Esophagus squamous epithelium (tissue), 4 donors: Measurements from ENCODE around the gene RAPGEF4.

ENCODE experiments used
- POLR2A ChIP-seq, 4 donors: fragments of 450-650 bp; IDR thresholded peaks; one replicate each; pipeline ENCODE4 v1.6.1; 2017; ENCODE audit warnings: antibody characterized with exemption in 4 of 4, mild to moderate bottlenecking in 4 of 4, moderate library complexity in 3 of 4
- TF ChIP-seq, protein P1 (sequence below), 6 experiments: fragments of 450-650 bp in 4 of 6; fragments of 200-600 bp in 2 of 6; sonication (generic) in 2 of 6; IDR thresholded peaks; one replicate each; pipeline ENCODE4 v1.5.1; 2016 to 2019; ENCODE audit warnings: antibody characterized with exemption in 6 of 6, mild to moderate bottlenecking in 4 of 6, moderate library complexity in 4 of 6

DNA sequence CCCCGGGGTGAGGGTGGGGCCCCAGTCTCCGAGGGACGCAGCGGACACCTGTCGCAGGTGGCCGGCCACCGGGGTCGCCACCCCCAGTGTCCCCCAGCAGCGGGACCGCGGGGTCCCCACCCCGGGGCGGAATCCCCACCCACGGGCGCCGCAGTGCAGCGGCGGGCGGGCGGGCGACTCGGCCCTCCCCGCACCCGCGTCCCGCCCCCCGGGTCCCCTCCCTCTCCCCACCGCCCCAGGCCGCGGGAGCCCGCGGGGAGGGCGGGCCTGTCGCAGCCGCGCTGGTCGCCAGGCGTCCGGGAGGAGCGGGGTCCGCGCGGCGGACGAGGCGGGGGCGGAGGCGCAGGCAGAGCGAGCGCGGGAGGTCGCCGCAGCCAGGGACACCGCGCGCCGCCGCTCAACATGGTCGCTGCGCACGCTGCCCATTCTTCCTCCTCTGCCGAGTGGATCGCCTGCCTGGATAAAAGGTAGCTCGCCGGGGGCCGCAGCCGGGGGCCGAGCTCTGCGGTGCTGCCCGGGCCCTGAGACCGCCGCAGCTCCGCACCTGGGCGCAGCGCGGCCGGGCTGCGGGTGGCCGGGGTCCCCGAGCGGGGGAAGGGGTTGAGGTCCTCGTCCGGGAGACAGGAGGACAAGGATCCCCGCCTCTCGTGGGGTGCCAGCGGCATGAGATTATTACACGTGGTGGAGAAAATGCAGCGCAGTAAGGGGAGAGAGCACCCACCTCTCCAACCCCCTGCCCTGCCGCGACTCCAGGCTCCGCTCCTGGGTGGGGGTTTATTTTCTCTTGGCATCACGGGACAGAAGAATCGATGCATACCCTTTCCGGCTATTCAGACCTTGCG is at the start of gene RAPGEF4:
- TF ChIP-seq, protein P1, sequence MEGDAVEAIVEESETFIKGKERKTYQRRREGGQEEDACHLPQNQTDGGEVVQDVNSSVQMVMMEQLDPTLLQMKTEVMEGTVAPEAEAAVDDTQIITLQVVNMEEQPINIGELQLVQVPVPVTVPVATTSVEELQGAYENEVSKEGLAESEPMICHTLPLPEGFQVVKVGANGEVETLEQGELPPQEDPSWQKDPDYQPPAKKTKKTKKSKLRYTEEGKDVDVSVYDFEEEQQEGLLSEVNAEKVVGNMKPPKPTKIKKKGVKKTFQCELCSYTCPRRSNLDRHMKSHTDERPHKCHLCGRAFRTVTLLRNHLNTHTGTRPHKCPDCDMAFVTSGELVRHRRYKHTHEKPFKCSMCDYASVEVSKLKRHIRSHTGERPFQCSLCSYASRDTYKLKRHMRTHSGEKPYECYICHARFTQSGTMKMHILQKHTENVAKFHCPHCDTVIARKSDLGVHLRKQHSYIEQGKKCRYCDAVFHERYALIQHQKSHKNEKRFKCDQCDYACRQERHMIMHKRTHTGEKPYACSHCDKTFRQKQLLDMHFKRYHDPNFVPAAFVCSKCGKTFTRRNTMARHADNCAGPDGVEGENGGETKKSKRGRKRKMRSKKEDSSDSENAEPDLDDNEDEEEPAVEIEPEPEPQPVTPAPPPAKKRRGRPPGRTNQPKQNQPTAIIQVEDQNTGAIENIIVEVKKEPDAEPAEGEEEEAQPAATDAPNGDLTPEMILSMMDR (IDR thresholded peaks at IDR 0.05): no peak
- no peak for TF ChIP-seq POLR2A (IDR thresholded peaks at IDR 0.05)
